DND-41 (cell line): ENCODE results near the gene ASCL1.

Experiments used
- ATAC-seq: fragments of 200-7000 bp; cut with Tn5 transposase; 3 replicates; pipeline ENCODE4 v1.9.1; 2021; ENCODE audit warnings: low read depth; ENCODE audit not compliant: insufficient read depth
- DNase-seq: peaks from one replicate; pipeline ENCODE4 v3.0.0-alpha.2; 2020
- H2AFZ ChIP-seq: 2 replicates; pipeline ENCODE4 v1.6.0; 2012; ENCODE audit warnings: low read depth, low read length
- H3K27ac ChIP-seq: 2 replicates; pipeline ENCODE4 v1.5.1; 2012; ENCODE audit warnings: low read length, inconsistent platforms
- H3K27me3 ChIP-seq: fragments of 200-600 bp; sonication (generic); 2 replicates; pipeline ENCODE4 v1.6.0; 2012; ENCODE audit warnings: low read length, mild to moderate bottlenecking, inconsistent platforms; ENCODE audit not compliant: insufficient read depth, poor library complexity
- H3K36me3 ChIP-seq: 2 replicates; pipeline ENCODE4 v1.5.1; 2012; ENCODE audit warnings: low read length, inconsistent platforms; ENCODE audit not compliant: insufficient read depth
- H3K4me1 ChIP-seq: 2 replicates; pipeline ENCODE4 v1.5.1; 2012; ENCODE audit warnings: mild to moderate bottlenecking, low read length; ENCODE audit not compliant: insufficient read depth
- H3K4me2 ChIP-seq: 2 replicates; pipeline ENCODE4 v1.6.0; 2012; ENCODE audit warnings: mild to moderate bottlenecking, moderate library complexity, low read length, inconsistent platforms; ENCODE audit not compliant: insufficient read depth
- H3K4me3 ChIP-seq, 2 experiments: fragments of 200-600 bp in 1 of 2; shearing (Covaris generic) in 1 of 2; 2 replicates each; pipeline ENCODE4 v1.5.1; 2012 to 2016; ENCODE audit warnings: inconsistent platforms in 2 of 2, low read length in 2 of 2, mild to moderate bottlenecking in 2 of 2, low read depth in 1 of 2, moderate library complexity in 1 of 2
- H3K79me2 ChIP-seq: 2 replicates; pipeline ENCODE4 v1.6.0; 2012; ENCODE audit warnings: low read length, inconsistent platforms; ENCODE audit not compliant: insufficient read depth
- H3K9ac ChIP-seq: 2 replicates; pipeline ENCODE4 v1.6.0; 2012; ENCODE audit warnings: low read depth, mild to moderate bottlenecking, inconsistent platforms, low read length, moderate library complexity
- H3K9me3 ChIP-seq: 2 replicates; pipeline ENCODE4 v1.5.1; 2012; ENCODE audit warnings: low read length, moderate library complexity, mild to moderate bottlenecking, inconsistent platforms; ENCODE audit not compliant: insufficient read depth, severe bottlenecking
- H4K20me1 ChIP-seq: 2 replicates; pipeline ENCODE4 v1.6.0; 2012; ENCODE audit warnings: low read length; ENCODE audit not compliant: insufficient read depth
- EZH2 ChIP-seq: IDR thresholded peaks from 3 replicates; pipeline ENCODE4 v1.6.1; 2012; ENCODE audit warnings: borderline replicate concordance, low read depth, mild to moderate bottlenecking, moderate library complexity, low read length, inconsistent platforms; ENCODE audit not compliant: severe bottlenecking
- TF ChIP-seq, protein P1 (sequence below): IDR thresholded peaks from 2 replicates; pipeline ENCODE4 v1.5.1; 2012; ENCODE audit warnings: borderline replicate concordance, low read length, moderate library complexity, mild to moderate bottlenecking; ENCODE audit not compliant: poor library complexity, severe bottlenecking; ENCODE audit errors: extremely low read depth

The ASCL1 gene

DNA sequence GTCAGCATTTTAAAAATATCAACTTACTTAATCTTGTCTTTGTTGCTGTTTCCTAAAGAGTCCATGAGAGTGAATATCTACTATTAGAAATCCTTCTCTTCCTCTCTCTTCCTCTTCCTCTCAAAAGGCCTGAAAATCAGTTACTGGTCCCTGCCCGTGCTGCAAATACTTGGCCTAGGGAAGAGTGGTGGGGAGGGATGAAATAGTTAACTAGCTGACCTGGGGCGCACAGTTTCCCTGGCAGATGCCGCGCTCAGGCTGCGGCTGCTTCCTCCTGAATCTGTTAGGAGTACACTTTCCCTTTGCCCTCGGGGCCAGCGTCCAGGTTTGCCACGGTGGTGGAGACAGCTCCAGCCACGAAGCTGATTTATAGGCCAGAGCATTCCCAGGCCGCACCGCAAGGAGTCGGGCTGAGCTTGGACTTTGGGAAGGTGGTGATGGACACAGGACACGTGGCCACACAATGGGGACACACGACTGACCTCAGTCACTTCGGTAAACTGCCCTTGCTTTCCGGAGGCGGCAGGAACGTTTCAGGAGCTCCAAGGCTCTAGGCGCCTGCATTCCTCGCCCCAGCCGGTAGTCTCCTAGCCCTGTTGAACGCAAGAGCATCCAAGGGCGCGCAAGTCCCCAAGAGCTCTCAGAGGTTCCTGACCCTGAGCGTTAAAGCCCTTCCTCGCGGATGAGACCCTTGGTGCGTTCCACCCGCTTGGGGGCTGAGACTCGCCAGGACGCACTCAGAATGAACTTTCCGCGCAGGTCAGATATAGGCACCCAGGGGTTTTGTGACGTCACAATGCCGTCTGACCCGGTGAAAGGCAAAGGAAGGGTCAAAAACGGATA, 7.1 kb upstream of the ASCL1 start:
- ATAC-seq (no peak), DNase-seq (no peak)
- no peak overlapping the region for H3K27ac ChIP-seq
- H3K36me3 ChIP-seq, result no peaks in the 10 kb centered on the region
- H4K20me1 ChIP-seq, result no peaks in the 10 kb centered on the region
- H3K4me1 ChIP-seq, result no peaks in the 10 kb centered on the region
- no peaks in the 10 kb centered on the region for H3K9me3 ChIP-seq
- no peak overlapping the region for H2AFZ ChIP-seq
- H3K27me3 ChIP-seq, result peaks cover 3% of the 10 kb centered on the region
- H3K4me3 ChIP-seq, result no peak overlapping the region
- H3K79me2 ChIP-seq, result no peaks in the 10 kb centered on the region
- no peak overlapping the region for H3K4me2 ChIP-seq
- H3K9ac ChIP-seq, result no peak overlapping the region
- TF ChIP-seq, protein P1, sequence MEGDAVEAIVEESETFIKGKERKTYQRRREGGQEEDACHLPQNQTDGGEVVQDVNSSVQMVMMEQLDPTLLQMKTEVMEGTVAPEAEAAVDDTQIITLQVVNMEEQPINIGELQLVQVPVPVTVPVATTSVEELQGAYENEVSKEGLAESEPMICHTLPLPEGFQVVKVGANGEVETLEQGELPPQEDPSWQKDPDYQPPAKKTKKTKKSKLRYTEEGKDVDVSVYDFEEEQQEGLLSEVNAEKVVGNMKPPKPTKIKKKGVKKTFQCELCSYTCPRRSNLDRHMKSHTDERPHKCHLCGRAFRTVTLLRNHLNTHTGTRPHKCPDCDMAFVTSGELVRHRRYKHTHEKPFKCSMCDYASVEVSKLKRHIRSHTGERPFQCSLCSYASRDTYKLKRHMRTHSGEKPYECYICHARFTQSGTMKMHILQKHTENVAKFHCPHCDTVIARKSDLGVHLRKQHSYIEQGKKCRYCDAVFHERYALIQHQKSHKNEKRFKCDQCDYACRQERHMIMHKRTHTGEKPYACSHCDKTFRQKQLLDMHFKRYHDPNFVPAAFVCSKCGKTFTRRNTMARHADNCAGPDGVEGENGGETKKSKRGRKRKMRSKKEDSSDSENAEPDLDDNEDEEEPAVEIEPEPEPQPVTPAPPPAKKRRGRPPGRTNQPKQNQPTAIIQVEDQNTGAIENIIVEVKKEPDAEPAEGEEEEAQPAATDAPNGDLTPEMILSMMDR, result no peak
- TF ChIP-seq EZH2, result no peak

DNA sequence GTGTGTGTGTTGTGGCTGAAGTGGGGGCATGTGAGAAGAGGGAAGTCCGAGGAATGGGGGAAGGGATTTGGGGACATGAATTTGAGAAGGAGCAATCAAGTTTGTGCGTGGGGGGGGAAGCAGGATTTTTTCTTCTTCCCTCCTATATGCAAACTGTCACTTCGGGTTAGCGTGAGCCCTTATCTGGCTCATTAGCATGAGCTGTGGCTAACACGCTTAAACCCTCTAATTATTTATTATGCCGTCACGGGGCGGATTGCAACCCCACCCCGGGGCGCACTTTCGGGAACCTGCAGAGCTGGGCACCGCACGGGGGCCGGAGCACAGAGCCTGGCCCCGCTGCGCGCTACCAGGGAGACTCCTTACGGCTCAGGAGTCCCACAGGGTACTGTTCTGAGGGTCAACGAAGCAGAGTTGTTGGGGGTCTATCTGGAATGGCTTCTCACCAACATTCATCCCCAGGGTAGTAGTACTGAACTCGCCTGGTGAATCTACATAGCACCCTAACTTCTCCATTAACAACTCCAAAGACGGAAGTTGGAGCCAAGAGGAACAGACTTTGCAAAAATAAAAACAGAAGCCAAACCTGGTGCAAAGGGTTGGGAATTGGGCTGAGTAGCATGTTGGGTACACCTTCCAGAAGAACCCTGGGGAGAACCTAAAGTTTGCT, 6.4 kb upstream of the ASCL1 start:
- H3K79me2 ChIP-seq, result no peaks in the 10 kb centered on the region
- H2AFZ ChIP-seq, result no peak overlapping the region
- no peak overlapping the region for H3K9ac ChIP-seq
- H3K4me3 ChIP-seq, result no peak overlapping the region
- no peaks in the 10 kb centered on the region for H4K20me1 ChIP-seq
- no peak overlapping the region for H3K4me2 ChIP-seq
- H3K4me1 ChIP-seq, result no peaks in the 10 kb centered on the region
- peaks cover 6% of the 10 kb centered on the region for H3K27me3 ChIP-seq
- no peaks in the 10 kb centered on the region for H3K9me3 ChIP-seq
- no peak overlapping the region for H3K27ac ChIP-seq
- DNase-seq, result no peak
- ATAC-seq, result no peak
- TF ChIP-seq, protein P1, result no peak
- no peaks in the 10 kb centered on the region for H3K36me3 ChIP-seq

DNA sequence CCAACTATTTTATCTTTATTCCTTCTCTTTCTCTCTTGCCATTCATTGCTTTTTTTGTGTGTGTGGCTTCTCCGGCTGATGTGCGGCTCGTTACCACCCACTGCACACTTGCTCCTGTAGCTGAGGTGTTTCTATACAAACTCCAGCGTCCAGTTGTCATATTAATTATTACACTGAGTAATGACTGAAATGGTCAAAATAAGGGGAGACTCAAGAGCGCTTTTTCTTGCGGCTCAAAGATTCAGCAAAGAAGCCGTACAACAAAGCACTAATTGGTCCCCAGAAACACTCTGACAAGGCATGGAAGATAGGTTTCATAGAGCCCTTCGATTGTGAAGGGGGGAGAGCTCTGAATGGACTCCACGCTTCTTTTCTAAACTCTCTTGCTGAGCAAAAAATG, 5.6 kb upstream of the ASCL1 start:
- Histone ChIP-seq H3K36me3 (no peaks in the 10 kb centered on the region), H3K27ac (no peak overlapping the region), H3K9me3 (no peaks in the 10 kb centered on the region), H4K20me1 (no peaks in the 10 kb centered on the region), H3K79me2 (no peaks in the 10 kb centered on the region), H3K4me2 (no peak overlapping the region), H3K4me1 (no peaks in the 10 kb centered on the region), H3K9ac (no peak overlapping the region), H3K27me3 (peaks cover 6% of the 10 kb centered on the region), H2AFZ (no peak overlapping the region), H3K4me3 (no peak overlapping the region)
- DNase-seq, result no peak
- ATAC-seq, result no peak
- TF ChIP-seq, protein P1, result no peak
- no peak for TF ChIP-seq EZH2
